SIG-M5 treated with dmso at 0.1 percent for 504 hours (cell line): ENCODE data around the gene FBLN1.

ENCODE experiments used
- DNase-seq: peaks from one replicate; lab custom pipeline; 2025; ENCODE audit not compliant: unreplicated experiment; lab: John Stamatoyannopoulos, UW

Gene FBLN1

GRCh38 chr22:45631140-45631840 is 128.6 kb downstream of the FBLN1 start:
- DNase-seq, result no peak

DNA sequence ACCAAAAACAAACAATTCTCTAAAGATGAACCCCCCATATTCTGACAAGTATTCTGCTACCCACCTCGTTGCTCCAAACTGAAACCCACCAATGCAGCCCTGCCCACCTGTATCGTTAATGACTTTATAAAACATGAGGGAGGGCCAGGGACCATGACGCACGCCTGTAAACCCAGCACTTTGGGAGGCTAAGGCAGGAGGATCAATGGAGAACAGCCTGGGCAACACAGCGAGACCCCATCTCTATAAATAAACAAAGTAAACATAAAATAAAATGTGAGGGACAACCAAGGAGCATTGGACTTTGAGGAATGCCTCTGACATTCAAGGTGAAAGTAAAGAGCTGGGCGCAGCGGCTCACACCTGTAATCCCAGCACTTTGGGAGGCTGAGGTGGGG is 129.2 kb downstream of the FBLN1 start:
- DNase-seq, result no peak

DNA sequence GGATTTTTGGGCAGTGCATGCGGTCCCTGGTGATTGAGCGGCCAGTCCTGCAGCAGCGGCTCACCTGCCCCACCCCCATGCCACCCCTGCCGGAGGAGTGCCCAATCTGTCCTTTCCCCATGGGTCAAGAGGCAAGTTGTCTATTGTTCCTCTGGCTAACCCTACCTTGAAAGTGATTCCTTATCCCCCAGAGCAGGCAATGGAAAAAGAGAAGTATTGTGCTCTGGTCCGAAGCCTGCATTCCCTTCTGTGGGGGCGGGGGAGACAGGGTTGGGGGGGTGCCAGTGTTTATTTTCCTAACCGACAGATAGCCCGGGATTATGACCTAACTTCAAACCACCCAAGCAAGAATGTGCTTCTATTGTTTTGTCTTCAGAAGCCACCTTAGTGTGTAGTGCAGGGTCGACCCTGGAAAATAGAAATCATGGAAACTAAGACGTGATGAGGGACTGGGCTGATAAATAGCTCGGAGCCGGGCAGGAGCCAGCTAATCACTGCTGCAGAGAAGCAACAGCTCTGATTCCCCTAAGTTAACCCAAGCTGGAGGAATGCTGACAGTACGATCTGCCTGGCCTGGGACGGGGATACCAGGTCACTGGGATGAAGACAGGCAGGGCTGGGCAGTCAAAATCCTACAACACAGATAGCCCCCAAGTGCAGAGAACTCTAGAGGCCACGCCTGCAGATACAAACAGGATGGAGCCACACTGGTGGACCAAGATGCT is 130.3 kb downstream of the FBLN1 start:
- no peak for DNase-seq

- DNase-seq, result no peak
Observed at GRCh38 chr22:45636683-45637082, 134.0 kb downstream of the FBLN1 start.

DNA sequence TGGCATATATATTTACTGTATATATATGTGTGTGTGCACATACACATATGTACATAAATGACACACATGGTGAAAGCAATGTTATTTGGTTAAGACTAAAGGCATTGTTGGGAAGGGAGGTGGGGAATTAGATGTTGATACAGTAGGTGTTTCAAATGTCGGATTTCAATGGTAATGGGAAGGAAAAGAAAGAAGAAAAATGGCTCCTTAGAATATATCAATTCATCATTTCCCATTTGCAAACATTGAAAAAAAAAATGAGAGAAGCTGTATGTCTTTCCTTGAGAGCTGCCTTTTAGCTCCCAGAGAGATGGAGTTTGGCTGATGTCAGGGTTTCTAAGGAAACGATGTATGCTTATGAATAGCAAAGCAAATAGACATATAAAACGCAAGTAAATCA is 135.5 kb downstream of the FBLN1 start:
- DNase-seq, result no peak

- peak; percentile 76 for DNase-seq
Observed at GRCh38 chr22:45638834-45639746, 136.4 kb downstream of the FBLN1 start.

DNA sequence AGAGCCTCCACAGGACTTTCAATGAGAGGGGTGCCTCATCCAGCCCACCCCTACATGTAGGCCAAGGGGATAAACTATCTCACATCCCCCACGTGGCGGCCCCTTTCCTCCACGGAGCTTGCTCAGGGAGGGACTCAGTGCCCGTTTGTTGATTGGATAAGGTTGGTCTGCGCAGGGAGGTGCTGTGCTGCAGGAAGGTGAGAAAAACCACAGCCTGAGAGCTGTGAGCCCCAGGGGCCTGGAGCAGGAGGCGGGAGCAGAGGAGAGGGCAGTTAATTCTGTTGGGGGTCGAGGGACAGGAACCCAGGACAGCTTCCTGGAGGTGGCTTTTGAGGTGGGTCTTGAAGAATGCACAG is 137.0 kb downstream of the FBLN1 start:
- no peak for DNase-seq

DNA sequence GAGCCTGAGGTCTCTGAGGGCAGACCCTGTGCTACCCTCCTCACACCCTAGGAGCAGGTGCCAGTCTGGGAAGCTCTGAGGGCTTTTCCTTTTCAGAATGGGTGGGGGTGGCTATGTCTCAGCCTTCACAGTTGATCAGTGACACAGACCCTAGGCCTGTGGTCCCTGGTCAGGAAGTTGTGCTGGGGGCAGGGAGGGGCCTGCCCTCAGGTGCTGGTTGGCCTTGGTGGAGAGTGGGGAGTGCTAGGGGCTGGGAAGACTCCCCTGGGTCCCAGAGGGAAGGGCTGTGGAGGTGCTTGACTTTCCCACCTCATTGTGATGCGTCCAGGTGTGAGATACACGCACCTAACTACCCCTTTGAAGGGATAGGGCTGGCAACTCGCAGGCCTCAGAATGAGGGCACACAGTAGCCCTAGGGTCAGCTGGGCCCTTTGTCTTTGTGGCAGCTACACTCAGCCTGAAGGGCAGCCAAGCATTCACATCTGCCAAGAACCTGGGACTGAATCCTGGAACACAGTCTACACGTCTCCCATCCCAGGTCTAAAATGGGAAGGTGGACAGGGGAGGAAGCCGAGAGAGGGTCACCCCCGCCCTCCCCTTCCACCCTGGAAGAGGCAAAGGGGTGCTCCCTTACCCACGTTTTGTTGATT is 137.7 kb downstream of the FBLN1 start:
- no peak for DNase-seq

DNA sequence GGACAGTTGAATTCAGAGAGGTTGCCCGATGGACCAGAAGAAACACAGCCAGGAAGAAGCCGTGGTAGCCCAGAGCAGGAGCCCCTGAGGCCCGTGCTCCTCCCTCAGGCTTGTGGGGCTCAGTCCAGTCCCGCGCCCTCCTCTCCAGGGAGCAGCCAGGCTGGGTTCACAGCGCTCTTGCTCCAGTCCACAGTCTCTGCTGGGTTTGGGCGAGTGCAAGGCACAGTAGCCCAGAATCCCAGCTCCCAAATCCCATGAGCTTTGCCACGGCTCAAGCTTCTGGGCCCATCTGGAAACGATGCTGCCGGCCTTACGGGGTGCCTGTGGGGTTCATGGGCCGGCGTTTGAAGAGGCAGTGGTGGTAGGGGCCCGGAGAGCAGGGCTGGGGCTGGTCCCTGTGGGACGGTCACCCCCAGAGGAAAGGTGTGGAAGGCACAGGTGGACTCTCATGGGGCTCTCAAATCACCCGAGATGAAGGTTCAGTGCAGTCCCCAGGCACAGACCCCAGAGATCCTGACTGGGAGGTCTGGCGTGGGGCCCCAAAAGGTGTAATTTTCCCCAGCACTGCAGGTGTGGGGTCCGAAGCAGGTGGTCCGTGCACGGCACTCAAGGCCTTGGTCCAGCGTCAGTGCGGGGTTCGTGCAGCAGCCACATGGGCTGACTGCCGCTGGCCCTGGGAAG is 138.4 kb downstream of the FBLN1 start:
- DNase-seq, result no peak

GRCh38 chr22:45642986-45643385 is 140.3 kb downstream of the FBLN1 start:
- DNase-seq, result no peak

DNA sequence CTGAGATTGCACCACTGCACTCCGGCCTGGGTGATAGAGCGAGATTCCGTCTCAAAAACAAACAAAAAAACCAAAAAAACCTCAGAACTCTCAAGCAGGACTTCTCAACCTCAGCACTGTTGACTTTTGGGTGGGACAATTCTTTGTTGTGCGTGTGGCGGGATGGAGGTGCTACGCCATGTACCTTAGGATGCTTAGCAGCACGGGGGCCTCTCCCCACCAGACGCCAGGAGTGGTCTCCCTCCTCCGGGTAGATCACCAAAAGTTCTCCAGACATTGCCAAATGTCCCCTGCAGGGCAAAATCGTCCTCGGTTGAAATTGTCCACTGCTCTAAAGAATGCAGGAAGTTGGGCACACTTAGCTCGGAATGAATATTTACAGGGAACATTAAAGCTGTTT is 142.0 kb downstream of the FBLN1 start:
- no peak for DNase-seq

- no peak for DNase-seq
Observed at GRCh38 chr22:45645150-45645525, 142.5 kb downstream of the FBLN1 start.

DNA sequence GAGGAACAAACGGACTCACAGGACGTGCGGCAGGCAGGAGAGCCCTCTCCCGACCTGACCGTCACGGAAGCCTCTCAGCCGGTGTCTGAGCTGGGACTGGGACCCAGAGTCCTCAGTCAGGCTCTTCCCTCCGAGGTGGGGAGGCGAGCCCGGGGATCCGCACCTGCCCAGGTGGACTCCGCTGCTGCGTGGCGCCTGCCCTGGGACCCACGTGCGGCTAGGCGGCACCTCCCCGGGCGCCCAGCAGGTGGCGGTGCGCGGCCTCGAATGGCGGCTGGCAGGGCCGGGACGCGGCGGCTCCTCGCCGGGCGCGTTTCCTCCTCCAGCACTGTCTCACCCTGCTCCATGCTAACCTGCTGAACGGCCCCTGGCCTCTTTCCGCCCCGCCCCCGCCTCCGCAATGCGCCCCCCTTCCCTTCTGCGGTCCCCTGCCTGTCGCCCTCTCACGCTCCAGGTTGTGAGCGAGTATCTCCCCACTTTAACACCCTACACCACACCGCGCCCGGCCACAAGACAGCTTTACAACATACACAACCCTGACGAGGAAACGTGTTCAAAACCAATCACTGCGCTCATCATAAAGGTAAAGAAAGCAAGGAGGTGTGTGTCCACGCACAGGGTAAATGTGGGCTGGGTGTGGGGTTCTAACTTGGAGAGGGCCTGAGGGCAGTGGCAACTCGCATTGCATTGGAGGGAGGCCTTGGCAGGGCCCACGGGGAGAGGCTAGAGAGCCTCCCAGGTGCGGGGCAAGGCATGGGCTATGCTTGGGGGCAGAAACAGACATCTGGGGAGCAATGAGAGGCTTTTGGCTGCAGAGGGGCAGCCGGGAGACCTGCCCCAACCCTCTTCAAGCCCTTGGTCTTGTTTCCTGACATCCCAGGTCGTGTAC is 143.1 kb downstream of the FBLN1 start:
- DNase-seq, result peak; percentile 44

DNA sequence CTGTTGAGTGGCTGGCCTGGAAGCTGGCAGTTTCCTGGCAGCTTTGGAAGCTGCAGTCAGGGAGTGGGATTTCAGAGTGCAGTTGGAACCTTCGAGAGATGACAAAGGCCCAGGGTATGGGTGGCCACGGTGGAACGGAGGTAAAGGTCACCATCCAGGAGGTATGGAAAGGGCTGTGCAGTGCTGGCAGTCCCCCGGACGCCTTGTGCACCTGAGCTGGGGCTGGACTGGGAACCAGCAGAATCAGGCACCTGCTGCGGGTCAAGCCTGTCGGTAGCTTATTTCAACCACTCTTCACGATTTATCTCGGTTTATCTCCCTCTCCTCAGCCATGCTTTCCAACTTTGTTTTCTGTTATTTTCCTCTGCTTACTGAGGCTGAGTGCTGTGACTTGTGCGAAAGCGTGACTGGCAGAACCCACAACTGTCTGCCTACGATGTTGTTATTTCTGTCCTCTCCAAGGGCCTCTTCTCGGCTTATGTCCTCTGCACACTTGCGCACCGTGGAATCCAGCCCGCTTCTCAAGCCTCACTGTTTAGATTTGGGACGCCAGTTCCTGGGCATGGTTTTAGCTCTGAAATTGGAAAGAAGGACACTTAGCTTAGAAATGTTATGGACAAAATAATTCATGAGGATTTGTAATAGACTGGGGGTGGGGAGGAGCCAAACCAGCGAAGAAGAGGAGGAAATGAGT is 145.0 kb downstream of the FBLN1 start:
- DNase-seq, result no peak

GRCh38 chr22:45648301-45649117 is 145.8 kb downstream of the FBLN1 start:
- no peak for DNase-seq

GRCh38 chr22:45649809-45650208 is 147.1 kb downstream of the FBLN1 start:
- DNase-seq, result no peak

DNA sequence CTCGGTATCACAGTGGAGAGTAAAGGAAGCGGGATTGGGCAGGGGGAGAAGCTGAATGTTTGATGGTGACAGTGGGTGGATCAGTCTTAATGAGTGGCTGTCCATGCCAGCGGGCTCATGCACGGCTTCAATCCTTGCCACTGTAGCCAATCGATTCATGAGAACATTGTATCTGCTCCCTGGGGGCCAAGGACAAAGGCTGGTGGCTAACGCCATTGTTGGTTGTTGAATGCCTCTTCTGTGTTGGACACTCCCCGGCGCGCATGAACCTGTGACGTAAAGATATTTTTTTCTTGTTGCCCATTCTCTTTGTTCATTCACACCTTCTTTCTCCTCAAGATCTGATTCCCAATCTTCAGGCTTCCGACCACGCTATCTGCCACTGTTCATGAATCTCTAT is 148.0 kb downstream of the FBLN1 start:
- no peak for DNase-seq
